Endothelial cell of umbilical vein (primary cell): ENCODE results near the gene UBE2G1. TPM values are rescaled to one million over a fixed set of nuclear protein-coding genes. Genes with fewer than 3 reads are reported as not detected.

Experiments
- BruUV-seq: library from RNA; stranded (reverse); fragments of 400-500 nt; replicated peaks from 2 replicates; lab custom pipeline; 2021; lab: Mats Ljungman, UMichigan
- CTCF ChIA-PET: fragments of 300-600, 350-600 bp; sonication (Branson Sonifier 250); formaldehyde crosslinking; loops from one replicate; lab custom pipeline; 2021; ENCODE audit warnings: antibody characterized with exemption, inconsistent platforms; lab: Charles Lee
- POLR2A ChIA-PET: fragments of 300-600, 350-600 bp; sonication (Branson Sonifier 250); formaldehyde crosslinking; loops from one replicate; lab custom pipeline; 2021; ENCODE audit warnings: antibody characterized with exemption, inconsistent platforms; lab: Charles Lee
- DNase-seq: peaks from one replicate; pipeline ENCODE4 v3.0.0-alpha.2; 2011; ENCODE audit warnings: low read depth, low spot score
- FAIRE-seq: peaks from 2 replicates; lab custom pipeline; 2011; peaks lifted over from hg19 to GRCh38; lab: Jason Lieb, UNC
- H2AFZ ChIP-seq: 2 replicates; pipeline ENCODE4 v1.6.0; 2012; ENCODE audit warnings: low read depth, low read length, control low read depth, inconsistent platforms
- H3K27ac ChIP-seq: 2 replicates; pipeline ENCODE4 v1.5.1; 2011; ENCODE audit warnings: low read depth, mild to moderate bottlenecking, control low read depth, low read length, moderate library complexity; ENCODE audit not compliant: insufficient read depth
- H3K27me3 ChIP-seq, 2 experiments: 2 replicates each; pipeline versions ENCODE4 v1.6.0 to v1.6.1; 2011; ENCODE audit warnings: low read length in 2 of 2, mixed read lengths in 1 of 2; ENCODE audit not compliant: control insufficient read depth in 2 of 2, insufficient read depth in 2 of 2
- H3K36me3 ChIP-seq, 2 experiments: 2 replicates in 1 of 2; 3 replicates in 1 of 2; pipeline ENCODE4 v1.5.1; 2011; ENCODE audit warnings: low read length in 2 of 2, mild to moderate bottlenecking in 1 of 2, moderate library complexity in 1 of 2; ENCODE audit not compliant: control insufficient read depth in 2 of 2, insufficient read depth in 2 of 2; ENCODE audit errors: extremely low read depth in 1 of 2
- H3K4me1 ChIP-seq: 3 replicates; pipeline ENCODE4 v1.5.1; 2011; ENCODE audit warnings: mild to moderate bottlenecking, low read length; ENCODE audit not compliant: control insufficient read depth, insufficient read depth; ENCODE audit errors: extremely low read depth
- H3K4me2 ChIP-seq: 2 replicates; pipeline ENCODE4 v1.6.1; 2011; ENCODE audit warnings: low read length, control low read depth, mixed read lengths; ENCODE audit not compliant: insufficient read depth
- H3K4me3 ChIP-seq, 3 experiments: fragments of 200-600 bp in 1 of 3; sonication (generic), shearing (Covaris generic) in 1 of 3; replicated peaks in 1 of 3; 2 replicates each; pipeline ENCODE4 v1.5.1; 2011 to 2016; ENCODE audit warnings: control low read depth in 3 of 3, low read length in 3 of 3, mild to moderate bottlenecking in 2 of 3, inconsistent platforms in 1 of 3, low read depth in 1 of 3, moderate library complexity in 1 of 3; ENCODE audit not compliant: insufficient read depth in 1 of 3
- H3K79me2 ChIP-seq: 2 replicates; pipeline ENCODE4 v1.6.0; 2012; ENCODE audit warnings: low read length, inconsistent platforms; ENCODE audit not compliant: control insufficient read depth, insufficient read depth
- H3K9ac ChIP-seq: replicated peaks from 2 replicates; pipeline ENCODE3; 2011; ENCODE audit warnings: low read length, control low read depth; ENCODE audit not compliant: insufficient read depth; ENCODE audit errors: extremely low read depth
- H3K9me1 ChIP-seq: replicated peaks from 3 replicates; pipeline ENCODE4 v1.6.0; 2011; ENCODE audit warnings: mild to moderate bottlenecking, low read length; ENCODE audit not compliant: control insufficient read depth, insufficient read depth; ENCODE audit errors: extremely low read depth
- H3K9me3 ChIP-seq: replicated peaks from 2 replicates; pipeline ENCODE4 v1.5.1; 2012; ENCODE audit warnings: low read length, inconsistent platforms; ENCODE audit not compliant: control insufficient read depth, insufficient read depth
- H4K20me1 ChIP-seq: replicated peaks from 2 replicates; pipeline ENCODE3; 2011; ENCODE audit warnings: mild to moderate bottlenecking, low read length; ENCODE audit not compliant: control insufficient read depth, insufficient read depth; ENCODE audit errors: extremely low read depth
- EZH2 ChIP-seq: IDR thresholded peaks from 2 replicates; pipeline ENCODE4 v1.6.1; 2012; ENCODE audit warnings: borderline replicate concordance, low read depth, mild to moderate bottlenecking, moderate library complexity, low read length, inconsistent platforms; ENCODE audit not compliant: severe bottlenecking
- FOS ChIP-seq: IDR thresholded peaks from 2 replicates; pipeline ENCODE4 v1.6.1; 2011; ENCODE audit warnings: mild to moderate bottlenecking, low read length, moderate library complexity, borderline replicate concordance; ENCODE audit not compliant: insufficient read depth
- GATA2 ChIP-seq: IDR thresholded peaks from 2 replicates; pipeline ENCODE4 v1.7.0; 2011; ENCODE audit warnings: low read depth, mild to moderate bottlenecking, moderate library complexity, mixed read lengths, low read length; ENCODE audit not compliant: insufficient read length, insufficient read depth
- JUN ChIP-seq: IDR thresholded peaks from 2 replicates; pipeline ENCODE4 v1.6.1; 2011; ENCODE audit warnings: borderline replicate concordance, low read depth; ENCODE audit not compliant: insufficient read length, insufficient read depth
- MAX ChIP-seq: IDR thresholded peaks from 2 replicates; pipeline ENCODE4 v1.6.1; 2011; ENCODE audit not compliant: insufficient read depth, insufficient read length
- MYC ChIP-seq: IDR thresholded peaks from one replicate; pipeline ENCODE4 v1.6.1; 2011; ENCODE audit warnings: mild to moderate bottlenecking, low read depth, low read length
- POLR2A ChIP-seq: IDR thresholded peaks from 2 replicates; pipeline ENCODE4 v1.6.1; 2012; ENCODE audit warnings: low read depth, mild to moderate bottlenecking, control low read depth, low read length
- POLR2AphosphoS5 ChIP-seq: IDR thresholded peaks from 2 replicates; pipeline ENCODE4 v1.6.1; 2012; ENCODE audit warnings: low read depth, mild to moderate bottlenecking, control low read depth, low read length, moderate library complexity; ENCODE audit not compliant: insufficient read depth
- dilution Hi-C: fragments of 300-500 bp; cut with MboI; formaldehyde crosslinking; loops from one replicate; pipeline ENCODE4 v1.15.0; 2019; ENCODE audit warnings: low sequenced_read_pairs; ENCODE audit not compliant: extremely low pct_ligation_motif_present
- intact Hi-C: fragments of 100-400 bp; cut with micrococcal nuclease; formaldehyde crosslinking; loops from one replicate; pipeline ENCODE4 v1.10.0; 2022
- polyA plus RNA-seq, 4 experiments: library from polyadenylated mRNA; depleted of rRNA in 3 of 4; stranded (reverse) in 3 of 4; unstranded in 1 of 4; fragments of >200 nt; gene quantifications; 2 replicates each; pipeline versions ENCODE4 v1.2.1 to v1.2.3, GENCODE V29; 2011 to 2012; ENCODE audit warnings: missing spikeins in 1 of 4
- total RNA-seq: library from RNA; stranded (reverse); gene quantifications from 2 replicates; pipeline ENCODE4 v1.2.3, GENCODE V29; 2021
- TF ChIP-seq, protein P1 (sequence below), 2 donors: IDR thresholded peaks; 1 replicate in 1 of 2; 2 replicates in 1 of 2; pipeline ENCODE4 v1.5.1; 2011; ENCODE audit warnings: low read length in 2 of 2, mild to moderate bottlenecking in 2 of 2, moderate library complexity in 2 of 2, control low read depth in 1 of 2, inconsistent platforms in 1 of 2, low read depth in 1 of 2; ENCODE audit not compliant: insufficient read depth in 1 of 2; ENCODE audit errors: extremely low read depth in 1 of 2

UBE2G1 gene
- total and polyA plus RNA-seq, 2 donors (not counting 3 experiments of a cell fraction or from before 2014, with no cell fraction given): 29.2 to 79.6 TPM

DNA sequence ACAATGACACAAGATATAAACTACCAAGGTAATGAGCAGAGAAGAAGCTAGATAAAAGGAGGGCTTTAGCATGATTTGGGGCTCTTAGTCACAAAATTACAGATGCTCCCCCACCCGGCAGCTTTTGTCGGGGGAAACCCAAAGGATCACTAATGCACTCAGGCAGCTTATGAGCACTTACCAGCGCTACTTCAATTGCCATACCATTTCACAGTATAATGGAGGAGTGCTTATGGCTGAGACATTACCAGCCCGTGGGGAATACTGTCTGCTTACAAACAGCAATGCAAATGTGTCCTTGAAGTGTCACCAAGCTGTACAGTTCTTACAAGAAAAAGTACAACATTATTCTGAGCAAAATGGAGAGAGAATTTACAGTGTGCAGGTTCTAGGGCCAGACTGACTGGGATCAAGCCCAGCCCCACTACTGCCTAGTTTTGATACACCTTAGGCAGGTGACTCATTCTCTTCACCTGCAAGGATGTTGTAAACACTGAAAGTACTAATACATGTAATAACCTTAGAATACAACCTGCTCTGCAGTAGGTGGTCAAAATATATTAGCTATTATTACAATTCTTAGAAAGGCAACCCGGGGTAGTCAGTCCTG lies 119.0 kb downstream of the UBE2G1 start:
- FAIRE-seq (no peak), DNase-seq (no peak)
- no peak overlapping the region for H2AFZ ChIP-seq
- peaks cover 7% of the 10 kb centered on the region for H4K20me1 ChIP-seq
- no peaks in the 10 kb centered on the region for H3K27me3 ChIP-seq
- no peaks in the 10 kb centered on the region for H3K9me1 ChIP-seq
- H3K4me1 ChIP-seq: no peaks in the 10 kb centered on the region
- POLR2A ChIA-PET: no interaction called here
- no peaks in the 10 kb centered on the region for H3K36me3 ChIP-seq
- TF ChIP-seq POLR2A (no peak), GATA2 (no peak), POLR2AphosphoS5 (no peak), MYC (no peak), MAX (no peak), JUN (no peak), FOS (no peak), EZH2 (no peak)
- TF ChIP-seq, protein P1, sequence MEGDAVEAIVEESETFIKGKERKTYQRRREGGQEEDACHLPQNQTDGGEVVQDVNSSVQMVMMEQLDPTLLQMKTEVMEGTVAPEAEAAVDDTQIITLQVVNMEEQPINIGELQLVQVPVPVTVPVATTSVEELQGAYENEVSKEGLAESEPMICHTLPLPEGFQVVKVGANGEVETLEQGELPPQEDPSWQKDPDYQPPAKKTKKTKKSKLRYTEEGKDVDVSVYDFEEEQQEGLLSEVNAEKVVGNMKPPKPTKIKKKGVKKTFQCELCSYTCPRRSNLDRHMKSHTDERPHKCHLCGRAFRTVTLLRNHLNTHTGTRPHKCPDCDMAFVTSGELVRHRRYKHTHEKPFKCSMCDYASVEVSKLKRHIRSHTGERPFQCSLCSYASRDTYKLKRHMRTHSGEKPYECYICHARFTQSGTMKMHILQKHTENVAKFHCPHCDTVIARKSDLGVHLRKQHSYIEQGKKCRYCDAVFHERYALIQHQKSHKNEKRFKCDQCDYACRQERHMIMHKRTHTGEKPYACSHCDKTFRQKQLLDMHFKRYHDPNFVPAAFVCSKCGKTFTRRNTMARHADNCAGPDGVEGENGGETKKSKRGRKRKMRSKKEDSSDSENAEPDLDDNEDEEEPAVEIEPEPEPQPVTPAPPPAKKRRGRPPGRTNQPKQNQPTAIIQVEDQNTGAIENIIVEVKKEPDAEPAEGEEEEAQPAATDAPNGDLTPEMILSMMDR (IDR thresholded peaks at IDR 0.05; ENCODE audit: extremely low read depth in 1 of 2, insufficient read depth in 1 of 2, low read depth in 1 of 2, low read length in 2 of 2): no peak
- CTCF ChIA-PET: interaction anchor here (0.9 to 2.9 kb wide), 6 partner anchors 10 to 47 kb away, joined by 3 to 10 read pairs (median 6); no protein-coding TSS in a partner anchor
- H3K4me3 ChIP-seq: no peak overlapping the region
- H3K4me2 ChIP-seq: no peak overlapping the region
- intact Hi-C loops (no loop called here), dilution Hi-C loops (no loop called here)
- H3K9ac ChIP-seq: no peak overlapping the region
- BruUV-seq: no TSS peak
- H3K9me3 ChIP-seq: no peaks in the 10 kb centered on the region
- no peak overlapping the region for H3K27ac ChIP-seq
- H3K79me2 ChIP-seq: peaks cover 72% of the 10 kb centered on the region
